Measurements from ENCODE around the gene FAM53B.
A peak's percentile ranks its signal among the peaks of the same experiment; 100 is the strongest.

Gene FAM53B

DNA sequence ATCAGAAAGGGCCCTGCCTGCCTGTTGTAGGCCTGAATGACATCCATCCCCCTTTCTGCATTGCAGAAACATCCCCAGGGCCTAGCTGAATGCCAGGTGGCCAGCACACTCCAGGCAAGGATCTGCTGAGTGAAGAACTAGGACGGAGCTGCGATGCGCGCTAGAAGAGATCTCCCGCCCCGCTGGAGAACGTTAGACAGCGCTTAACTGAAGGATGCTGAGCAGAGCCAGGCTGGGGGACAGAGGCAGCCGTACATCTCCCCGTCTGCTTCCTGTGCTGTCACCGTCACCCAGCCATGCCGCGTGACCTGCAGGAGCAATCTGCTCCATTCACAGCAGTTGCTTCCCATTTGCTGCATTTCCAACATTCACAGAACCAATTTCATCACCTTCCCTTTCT, 73.3 kb downstream of the FAM53B start:
- ATAC-seq = peak; percentile 23; the same call in 1 of the 3 replicates
- TF ChIP-seq TCF4 (CRISPR knock-in tag; IDR thresholded peaks at IDR 0.05; ENCODE audit: borderline replicate concordance) (peak; percentile 59; the same call in 1 of the 2 replicates), ZNF8 (CRISPR knock-in tag; IDR thresholded peaks at IDR 0.05) (no peak), ARNTL (CRISPR knock-in tag; IDR thresholded peaks at IDR 0.05; ENCODE audit: borderline replicate concordance, low read depth) (no peak), ZNF70 (CRISPR knock-in tag; IDR thresholded peaks at IDR 0.05) (0 out of 2 replicates have a peak, but pooled peaks have one; percentile 1), ZNF565 (CRISPR knock-in tag; conservative IDR thresholded peaks at IDR 0.05; ENCODE audit: low read depth) (no peak), ZC3H10 (CRISPR knock-in tag; IDR thresholded peaks at IDR 0.05) (no peak)
- TF ChIP-seq, protein P1, sequence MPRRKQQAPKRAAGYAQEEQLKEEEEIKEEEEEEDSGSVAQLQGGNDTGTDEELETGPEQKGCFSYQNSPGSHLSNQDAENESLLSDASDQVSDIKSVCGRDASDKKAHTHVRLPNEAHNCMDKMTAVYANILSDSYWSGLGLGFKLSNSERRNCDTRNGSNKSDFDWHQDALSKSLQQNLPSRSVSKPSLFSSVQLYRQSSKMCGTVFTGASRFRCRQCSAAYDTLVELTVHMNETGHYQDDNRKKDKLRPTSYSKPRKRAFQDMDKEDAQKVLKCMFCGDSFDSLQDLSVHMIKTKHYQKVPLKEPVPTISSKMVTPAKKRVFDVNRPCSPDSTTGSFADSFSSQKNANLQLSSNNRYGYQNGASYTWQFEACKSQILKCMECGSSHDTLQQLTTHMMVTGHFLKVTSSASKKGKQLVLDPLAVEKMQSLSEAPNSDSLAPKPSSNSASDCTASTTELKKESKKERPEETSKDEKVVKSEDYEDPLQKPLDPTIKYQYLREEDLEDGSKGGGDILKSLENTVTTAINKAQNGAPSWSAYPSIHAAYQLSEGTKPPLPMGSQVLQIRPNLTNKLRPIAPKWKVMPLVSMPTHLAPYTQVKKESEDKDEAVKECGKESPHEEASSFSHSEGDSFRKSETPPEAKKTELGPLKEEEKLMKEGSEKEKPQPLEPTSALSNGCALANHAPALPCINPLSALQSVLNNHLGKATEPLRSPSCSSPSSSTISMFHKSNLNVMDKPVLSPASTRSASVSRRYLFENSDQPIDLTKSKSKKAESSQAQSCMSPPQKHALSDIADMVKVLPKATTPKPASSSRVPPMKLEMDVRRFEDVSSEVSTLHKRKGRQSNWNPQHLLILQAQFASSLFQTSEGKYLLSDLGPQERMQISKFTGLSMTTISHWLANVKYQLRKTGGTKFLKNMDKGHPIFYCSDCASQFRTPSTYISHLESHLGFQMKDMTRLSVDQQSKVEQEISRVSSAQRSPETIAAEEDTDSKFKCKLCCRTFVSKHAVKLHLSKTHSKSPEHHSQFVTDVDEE (CRISPR knock-in tag; IDR thresholded peaks at IDR 0.05) = peak; percentile 36; the same call in 1 of the 2 replicates

DNA sequence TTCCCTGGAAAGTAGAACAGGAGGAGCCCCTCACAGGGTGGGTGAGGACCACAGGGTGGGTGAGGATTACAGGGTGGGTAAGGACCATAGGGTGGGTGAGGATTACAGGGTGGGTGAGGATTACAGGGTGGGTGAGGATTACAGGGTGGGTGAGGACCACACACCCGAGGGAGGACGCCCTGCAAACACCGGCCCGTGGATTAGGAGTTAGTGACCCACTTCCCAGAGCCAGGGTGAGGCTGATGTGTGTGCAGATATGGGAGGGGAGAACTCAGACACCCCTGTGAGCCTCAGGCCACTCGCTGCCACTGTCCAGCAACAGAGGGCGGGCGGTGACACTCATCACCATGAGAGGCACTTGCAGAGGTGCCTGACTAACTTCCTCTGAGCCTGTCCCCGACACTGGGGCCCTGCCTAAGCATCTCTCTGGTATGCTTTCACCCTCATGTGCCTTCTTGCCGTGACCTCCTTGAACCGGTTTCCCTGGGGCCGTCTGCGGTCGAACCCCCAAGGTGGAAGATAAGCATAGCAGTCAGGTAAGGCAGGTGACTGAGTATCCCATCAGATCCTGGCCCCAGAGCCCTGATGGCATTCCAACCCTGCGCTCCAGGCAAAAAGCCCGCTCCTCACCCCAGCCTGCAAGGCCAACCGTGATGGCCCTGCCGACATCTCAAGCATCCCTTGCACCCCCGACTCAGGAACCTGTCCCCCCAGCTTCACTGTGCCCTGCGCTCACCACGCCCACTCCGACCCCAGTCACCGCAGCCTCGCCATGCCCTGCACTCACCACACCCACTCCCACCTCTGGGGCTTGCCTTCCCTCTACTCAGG, 74.1 kb downstream of the FAM53B start:
- ATAC-seq = no peak

More for the DNA sequence above, 74.1 kb downstream of the FAM53B start:
- TF ChIP-seq BACH2 (CRISPR knock-in tag; IDR thresholded peaks at IDR 0.05; ENCODE audit: borderline replicate concordance) (no peak), ZNF565 (CRISPR knock-in tag; conservative IDR thresholded peaks at IDR 0.05; ENCODE audit: low read depth) (no peak), SNAI2 (CRISPR knock-in tag; IDR thresholded peaks at IDR 0.05) (no peak), ZC3H10 (CRISPR knock-in tag; IDR thresholded peaks at IDR 0.05) (no peak), ZNF70 (CRISPR knock-in tag; IDR thresholded peaks at IDR 0.05) (no peak), ISL1 (CRISPR knock-in tag; IDR thresholded peaks at IDR 0.05) (no peak), CSDC2 (CRISPR knock-in tag; IDR thresholded peaks at IDR 0.05) (no peak), OSR1 (CRISPR knock-in tag; IDR thresholded peaks at IDR 0.05) (no peak), PPARA (CRISPR knock-in tag; IDR thresholded peaks at IDR 0.05; ENCODE audit: borderline replicate concordance) (no peak), TCF4 (CRISPR knock-in tag; IDR thresholded peaks at IDR 0.05; ENCODE audit: borderline replicate concordance) (no peak), ARNTL (CRISPR knock-in tag; IDR thresholded peaks at IDR 0.05; ENCODE audit: borderline replicate concordance, low read depth) (no peak), RARB (CRISPR knock-in tag; IDR thresholded peaks at IDR 0.05) (no peak), ZFP3 (CRISPR knock-in tag; IDR thresholded peaks at IDR 0.05) (no peak)
- TF ChIP-seq, protein P2, sequence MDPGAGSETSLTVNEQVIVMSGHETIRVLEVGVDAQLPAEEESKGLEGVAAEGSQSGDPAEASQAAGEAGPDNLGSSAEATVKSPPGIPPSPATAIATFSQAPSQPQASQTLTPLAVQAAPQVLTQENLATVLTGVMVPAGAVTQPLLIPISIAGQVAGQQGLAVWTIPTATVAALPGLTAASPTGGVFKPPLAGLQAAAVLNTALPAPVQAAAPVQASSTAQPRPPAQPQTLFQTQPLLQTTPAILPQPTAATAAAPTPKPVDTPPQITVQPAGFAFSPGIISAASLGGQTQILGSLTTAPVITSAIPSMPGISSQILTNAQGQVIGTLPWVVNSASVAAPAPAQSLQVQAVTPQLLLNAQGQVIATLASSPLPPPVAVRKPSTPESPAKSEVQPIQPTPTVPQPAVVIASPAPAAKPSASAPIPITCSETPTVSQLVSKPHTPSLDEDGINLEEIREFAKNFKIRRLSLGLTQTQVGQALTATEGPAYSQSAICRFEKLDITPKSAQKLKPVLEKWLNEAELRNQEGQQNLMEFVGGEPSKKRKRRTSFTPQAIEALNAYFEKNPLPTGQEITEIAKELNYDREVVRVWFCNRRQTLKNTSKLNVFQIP (CRISPR knock-in tag; IDR thresholded peaks at IDR 0.05; ENCODE audit: borderline replicate concordance, low read depth) = no peak
- TF ChIP-seq, protein P3, sequence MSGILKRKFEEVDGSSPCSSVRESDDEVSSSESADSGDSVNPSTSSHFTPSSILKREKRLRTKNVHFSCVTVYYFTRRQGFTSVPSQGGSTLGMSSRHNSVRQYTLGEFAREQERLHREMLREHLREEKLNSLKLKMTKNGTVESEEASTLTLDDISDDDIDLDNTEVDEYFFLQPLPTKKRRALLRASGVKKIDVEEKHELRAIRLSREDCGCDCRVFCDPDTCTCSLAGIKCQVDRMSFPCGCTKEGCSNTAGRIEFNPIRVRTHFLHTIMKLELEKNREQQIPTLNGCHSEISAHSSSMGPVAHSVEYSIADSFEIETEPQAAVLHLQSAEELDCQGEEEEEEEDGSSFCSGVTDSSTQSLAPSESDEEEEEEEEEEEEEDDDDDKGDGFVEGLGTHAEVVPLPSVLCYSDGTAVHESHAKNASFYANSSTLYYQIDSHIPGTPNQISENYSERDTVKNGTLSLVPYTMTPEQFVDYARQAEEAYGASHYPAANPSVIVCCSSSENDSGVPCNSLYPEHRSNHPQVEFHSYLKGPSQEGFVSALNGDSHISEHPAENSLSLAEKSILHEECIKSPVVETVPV (CRISPR knock-in tag; IDR thresholded peaks at IDR 0.05) = no peak
- TF ChIP-seq, protein P1 (CRISPR knock-in tag; IDR thresholded peaks at IDR 0.05) = no peak
- TF ChIP-seq, protein P4, sequence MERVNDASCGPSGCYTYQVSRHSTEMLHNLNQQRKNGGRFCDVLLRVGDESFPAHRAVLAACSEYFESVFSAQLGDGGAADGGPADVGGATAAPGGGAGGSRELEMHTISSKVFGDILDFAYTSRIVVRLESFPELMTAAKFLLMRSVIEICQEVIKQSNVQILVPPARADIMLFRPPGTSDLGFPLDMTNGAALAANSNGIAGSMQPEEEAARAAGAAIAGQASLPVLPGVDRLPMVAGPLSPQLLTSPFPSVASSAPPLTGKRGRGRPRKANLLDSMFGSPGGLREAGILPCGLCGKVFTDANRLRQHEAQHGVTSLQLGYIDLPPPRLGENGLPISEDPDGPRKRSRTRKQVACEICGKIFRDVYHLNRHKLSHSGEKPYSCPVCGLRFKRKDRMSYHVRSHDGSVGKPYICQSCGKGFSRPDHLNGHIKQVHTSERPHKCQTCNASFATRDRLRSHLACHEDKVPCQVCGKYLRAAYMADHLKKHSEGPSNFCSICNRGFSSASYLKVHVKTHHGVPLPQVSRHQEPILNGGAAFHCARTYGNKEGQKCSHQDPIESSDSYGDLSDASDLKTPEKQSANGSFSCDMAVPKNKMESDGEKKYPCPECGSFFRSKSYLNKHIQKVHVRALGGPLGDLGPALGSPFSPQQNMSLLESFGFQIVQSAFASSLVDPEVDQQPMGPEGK (CRISPR knock-in tag; IDR thresholded peaks at IDR 0.05; ENCODE audit: borderline replicate concordance) = no peak
- TF ChIP-seq, protein P5, sequence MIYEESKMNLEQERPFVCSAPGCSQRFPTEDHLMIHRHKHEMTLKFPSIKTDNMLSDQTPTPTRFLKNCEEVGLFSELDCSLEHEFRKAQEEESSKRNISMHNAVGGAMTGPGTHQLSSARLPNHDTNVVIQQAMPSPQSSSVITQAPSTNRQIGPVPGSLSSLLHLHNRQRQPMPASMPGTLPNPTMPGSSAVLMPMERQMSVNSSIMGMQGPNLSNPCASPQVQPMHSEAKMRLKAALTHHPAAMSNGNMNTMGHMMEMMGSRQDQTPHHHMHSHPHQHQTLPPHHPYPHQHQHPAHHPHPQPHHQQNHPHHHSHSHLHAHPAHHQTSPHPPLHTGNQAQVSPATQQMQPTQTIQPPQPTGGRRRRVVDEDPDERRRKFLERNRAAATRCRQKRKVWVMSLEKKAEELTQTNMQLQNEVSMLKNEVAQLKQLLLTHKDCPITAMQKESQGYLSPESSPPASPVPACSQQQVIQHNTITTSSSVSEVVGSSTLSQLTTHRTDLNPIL (CRISPR knock-in tag; IDR thresholded peaks at IDR 0.05; ENCODE audit: low read depth) = no peak

Measured in SK-N-SH treated with all-trans-retinoic acid at 6 μM for 48 hours (cell line).